ENCODE results near the gene ATRIP.

The ATRIP gene

DNA sequence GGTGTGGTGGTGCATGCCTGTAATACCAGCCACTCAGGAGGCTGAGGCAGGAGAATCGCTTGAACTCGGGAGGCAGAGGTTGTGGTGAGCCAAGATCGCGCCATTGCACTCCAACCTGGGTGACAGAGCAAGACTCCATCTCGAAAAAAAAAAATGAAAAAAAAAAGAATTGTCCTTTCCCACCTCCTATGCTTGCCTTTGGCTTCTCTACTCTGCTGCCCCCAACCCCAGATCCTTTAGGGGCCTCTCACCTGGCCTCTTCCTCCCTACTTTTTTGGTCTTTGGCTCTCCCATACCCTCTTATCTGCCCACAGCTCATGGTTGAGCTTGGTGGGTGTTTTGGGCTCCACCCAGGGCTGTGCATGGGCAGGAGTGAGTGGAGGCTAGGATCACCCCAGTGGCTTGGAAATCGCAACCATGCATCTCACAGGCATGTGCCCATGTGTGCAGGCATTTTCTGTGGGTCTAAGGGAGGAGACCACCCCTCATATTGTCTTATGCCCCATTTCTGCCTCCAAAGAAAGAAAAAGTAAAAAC lies 59.5 kb downstream of the ATRIP start:
- DNase-seq: no peak

DNA sequence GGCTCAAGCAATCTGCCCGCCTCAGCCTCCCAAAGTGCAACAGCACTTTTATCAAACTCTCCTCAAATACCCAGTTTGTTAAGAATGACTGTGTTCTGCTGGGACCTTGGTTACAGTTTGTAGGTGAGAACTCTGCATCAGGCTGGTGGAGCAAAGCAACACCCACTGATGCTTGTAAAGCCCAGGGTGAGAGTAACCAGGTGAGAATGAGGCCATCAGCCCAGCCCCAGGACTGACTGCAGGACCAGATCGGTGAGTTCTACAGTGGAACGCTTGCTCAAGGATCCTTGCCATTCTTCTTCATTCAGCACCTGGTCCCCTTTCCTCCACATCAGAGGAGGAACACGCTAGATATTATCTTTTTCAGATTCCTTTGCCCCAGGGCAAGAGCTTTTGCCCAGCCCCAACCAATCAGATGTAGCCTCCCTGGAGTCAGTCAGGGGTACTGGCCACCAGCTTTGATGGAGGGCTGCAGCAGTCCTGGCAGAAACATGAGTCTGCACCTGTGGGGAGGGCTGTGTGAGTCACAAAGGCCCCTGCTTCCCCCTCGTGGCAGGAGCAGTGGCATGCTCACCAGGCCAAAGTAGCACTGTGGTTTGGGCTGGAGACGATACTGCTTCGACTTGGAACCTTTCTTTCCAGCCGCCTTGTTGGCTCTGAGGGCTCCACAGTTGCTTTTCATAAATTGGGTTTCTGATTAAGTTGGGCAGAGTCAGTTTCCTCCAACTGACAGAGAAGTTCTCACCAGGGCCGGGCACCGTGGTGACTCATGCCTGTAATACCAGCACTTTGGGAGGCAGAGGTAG lies 60.9 kb downstream of the ATRIP start:
- DNase-seq: peak; percentile 67

- DNase-seq: no peak
These were observed 65.0 kb downstream of the ATRIP start for GRCh38 chr3:48511551-48511950.

- DNase-seq: no peak
These were observed 68.1 kb downstream of the ATRIP start for GRCh38 chr3:48514431-48515227.

All from DMS53 (cell line).